Measurements from ENCODE around the gene PKD1L1.

Gene PKD1L1

DNA sequence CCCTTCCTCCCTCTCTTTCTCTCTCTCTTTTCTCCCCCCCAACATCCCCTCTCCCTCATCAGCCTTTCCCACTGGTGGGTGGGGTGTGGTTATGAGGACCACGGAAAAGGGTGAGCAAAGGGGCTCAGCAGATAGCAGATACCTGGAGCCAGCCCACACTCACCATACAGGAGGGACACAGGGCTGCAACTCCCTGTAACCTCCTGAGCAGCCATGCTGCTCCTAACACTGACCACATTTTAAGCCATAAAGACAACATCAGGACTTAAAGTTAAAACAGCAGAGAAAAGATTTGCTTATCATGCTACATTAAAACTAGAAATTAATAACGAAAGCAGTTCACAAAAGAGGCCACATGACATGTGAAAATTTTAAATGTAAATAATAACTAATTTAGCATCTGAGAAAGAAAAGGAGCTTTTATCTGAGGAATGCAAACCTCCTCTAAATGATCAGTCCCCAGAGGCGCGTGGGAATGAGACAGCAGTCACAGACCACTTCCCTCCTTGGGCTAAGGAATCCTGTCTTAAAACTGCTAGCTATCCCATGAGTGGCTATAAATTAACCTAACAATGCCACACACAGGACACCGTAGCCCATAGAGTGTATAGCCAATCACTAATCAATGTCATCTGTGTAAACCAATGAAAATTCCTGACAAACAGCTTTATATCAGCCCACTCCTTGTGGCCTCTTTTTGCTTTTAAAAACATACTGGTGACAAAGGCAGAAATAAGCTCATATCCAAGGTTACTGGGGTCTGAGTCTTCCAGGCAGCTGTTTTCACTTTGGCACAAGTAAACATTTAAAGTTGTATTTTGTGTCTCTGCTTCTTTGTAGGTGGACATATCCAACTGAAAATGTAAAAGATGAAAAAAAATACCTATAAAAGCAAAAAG lies 33.3 kb downstream of the PKD1L1 start:
- ChIA-PET POLR2A (no interaction called here), CTCF (interaction anchor here (1.1 to 2.1 kb wide), 3 partner anchors 20 to 23 kb away, joined by 3 to 9 read pairs (median 4); no protein-coding TSS in a partner anchor)
- H3K4me3 ChIP-seq (ENCODE audit: low read depth, low read length) = no peak overlapping the region
- H3K4me1 ChIP-seq (ENCODE audit: control insufficient read depth, insufficient read depth, low read length) = no peaks in the 10 kb centered on the region
- no peaks in the 10 kb centered on the region for H3K36me3 ChIP-seq (ENCODE audit: control insufficient read depth in 2 of 2, insufficient read depth in 1 of 2, low read length in 2 of 2)
- no peaks in the 10 kb centered on the region for H3K9me3 ChIP-seq (ENCODE audit: control insufficient read depth, insufficient read depth, low read depth, low read length)
- no peak overlapping the region for H3K27ac ChIP-seq (ENCODE audit: extremely low read depth, low read depth, low read length)
- TF ChIP-seq SCRT2 (tag by site-specific recombination; IDR thresholded peaks at IDR 0.05) (no peak), GLI2 (tag by site-specific recombination; IDR thresholded peaks at IDR 0.05; ENCODE audit: borderline replicate concordance, low read depth) (no peak), ZSCAN30 (tag by site-specific recombination; IDR thresholded peaks at IDR 0.05) (no peak), ZNF544 (tag by site-specific recombination; IDR thresholded peaks at IDR 0.05) (no peak), ZNF157 (tag by site-specific recombination; IDR thresholded peaks at IDR 0.05) (no peak), ZBTB48 (tag by site-specific recombination; IDR thresholded peaks at IDR 0.05) (no peak), ZNF248 (tag by site-specific recombination; IDR thresholded peaks at IDR 0.05) (no peak), ZNF624 (tag by site-specific recombination; IDR thresholded peaks at IDR 0.05) (no peak), ZNF560 (tag by site-specific recombination; IDR thresholded peaks at IDR 0.05; ENCODE audit: borderline replicate concordance) (no peak), MEIS1 (CRISPR knock-in tag; IDR thresholded peaks at IDR 0.05; ENCODE audit: borderline replicate concordance) (no peak), ZNF426 (tag by site-specific recombination; IDR thresholded peaks at IDR 0.05) (no peak), ZNF664 (tag by site-specific recombination; IDR thresholded peaks at IDR 0.05) (no peak), ZNF274 (IDR thresholded peaks at IDR 0.05; ENCODE audit: low read length) (no peak), ZNF274 (tag by site-specific recombination; IDR thresholded peaks at IDR 0.05; ENCODE audit: borderline replicate concordance) (no peak)
- TF ChIP-seq, protein P1, sequence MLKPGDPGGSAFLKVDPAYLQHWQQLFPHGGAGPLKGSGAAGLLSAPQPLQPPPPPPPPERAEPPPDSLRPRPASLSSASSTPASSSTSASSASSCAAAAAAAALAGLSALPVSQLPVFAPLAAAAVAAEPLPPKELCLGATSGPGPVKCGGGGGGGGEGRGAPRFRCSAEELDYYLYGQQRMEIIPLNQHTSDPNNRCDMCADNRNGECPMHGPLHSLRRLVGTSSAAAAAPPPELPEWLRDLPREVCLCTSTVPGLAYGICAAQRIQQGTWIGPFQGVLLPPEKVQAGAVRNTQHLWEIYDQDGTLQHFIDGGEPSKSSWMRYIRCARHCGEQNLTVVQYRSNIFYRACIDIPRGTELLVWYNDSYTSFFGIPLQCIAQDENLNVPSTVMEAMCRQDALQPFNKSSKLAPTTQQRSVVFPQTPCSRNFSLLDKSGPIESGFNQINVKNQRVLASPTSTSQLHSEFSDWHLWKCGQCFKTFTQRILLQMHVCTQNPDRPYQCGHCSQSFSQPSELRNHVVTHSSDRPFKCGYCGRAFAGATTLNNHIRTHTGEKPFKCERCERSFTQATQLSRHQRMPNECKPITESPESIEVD (tag by site-specific recombination; IDR thresholded peaks at IDR 0.05) = no peak
- TF ChIP-seq, protein P2, sequence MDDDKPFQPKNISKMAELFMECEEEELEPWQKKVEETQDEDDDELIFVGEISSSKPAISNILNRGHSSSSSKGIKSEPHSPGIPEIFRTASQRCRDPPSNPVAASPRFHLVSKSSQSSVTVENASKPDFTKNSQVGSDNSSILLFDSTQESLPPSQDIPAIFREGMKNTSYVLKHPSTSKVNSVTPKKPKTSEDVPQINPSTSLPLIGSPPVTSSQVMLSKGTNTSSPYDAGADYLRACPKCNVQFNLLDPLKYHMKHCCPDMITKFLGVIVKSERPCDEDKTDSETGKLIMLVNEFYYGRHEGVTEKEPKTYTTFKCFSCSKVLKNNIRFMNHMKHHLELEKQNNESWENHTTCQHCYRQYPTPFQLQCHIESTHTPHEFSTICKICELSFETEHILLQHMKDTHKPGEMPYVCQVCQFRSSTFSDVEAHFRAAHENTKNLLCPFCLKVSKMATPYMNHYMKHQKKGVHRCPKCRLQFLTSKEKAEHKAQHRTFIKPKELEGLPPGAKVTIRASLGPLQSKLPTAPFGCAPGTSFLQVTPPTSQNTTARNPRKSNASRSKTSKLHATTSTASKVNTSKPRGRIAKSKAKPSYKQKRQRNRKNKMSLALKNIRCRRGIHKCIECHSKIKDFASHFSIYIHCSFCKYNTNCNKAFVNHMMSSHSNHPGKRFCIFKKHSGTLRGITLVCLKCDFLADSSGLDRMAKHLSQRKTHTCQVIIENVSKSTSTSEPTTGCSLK (tag by site-specific recombination; IDR thresholded peaks at IDR 0.05) = no peak
- TF ChIP-seq, protein P3, sequence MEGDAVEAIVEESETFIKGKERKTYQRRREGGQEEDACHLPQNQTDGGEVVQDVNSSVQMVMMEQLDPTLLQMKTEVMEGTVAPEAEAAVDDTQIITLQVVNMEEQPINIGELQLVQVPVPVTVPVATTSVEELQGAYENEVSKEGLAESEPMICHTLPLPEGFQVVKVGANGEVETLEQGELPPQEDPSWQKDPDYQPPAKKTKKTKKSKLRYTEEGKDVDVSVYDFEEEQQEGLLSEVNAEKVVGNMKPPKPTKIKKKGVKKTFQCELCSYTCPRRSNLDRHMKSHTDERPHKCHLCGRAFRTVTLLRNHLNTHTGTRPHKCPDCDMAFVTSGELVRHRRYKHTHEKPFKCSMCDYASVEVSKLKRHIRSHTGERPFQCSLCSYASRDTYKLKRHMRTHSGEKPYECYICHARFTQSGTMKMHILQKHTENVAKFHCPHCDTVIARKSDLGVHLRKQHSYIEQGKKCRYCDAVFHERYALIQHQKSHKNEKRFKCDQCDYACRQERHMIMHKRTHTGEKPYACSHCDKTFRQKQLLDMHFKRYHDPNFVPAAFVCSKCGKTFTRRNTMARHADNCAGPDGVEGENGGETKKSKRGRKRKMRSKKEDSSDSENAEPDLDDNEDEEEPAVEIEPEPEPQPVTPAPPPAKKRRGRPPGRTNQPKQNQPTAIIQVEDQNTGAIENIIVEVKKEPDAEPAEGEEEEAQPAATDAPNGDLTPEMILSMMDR (tag by site-specific recombination; IDR thresholded peaks at IDR 0.05) = no peak

DNA sequence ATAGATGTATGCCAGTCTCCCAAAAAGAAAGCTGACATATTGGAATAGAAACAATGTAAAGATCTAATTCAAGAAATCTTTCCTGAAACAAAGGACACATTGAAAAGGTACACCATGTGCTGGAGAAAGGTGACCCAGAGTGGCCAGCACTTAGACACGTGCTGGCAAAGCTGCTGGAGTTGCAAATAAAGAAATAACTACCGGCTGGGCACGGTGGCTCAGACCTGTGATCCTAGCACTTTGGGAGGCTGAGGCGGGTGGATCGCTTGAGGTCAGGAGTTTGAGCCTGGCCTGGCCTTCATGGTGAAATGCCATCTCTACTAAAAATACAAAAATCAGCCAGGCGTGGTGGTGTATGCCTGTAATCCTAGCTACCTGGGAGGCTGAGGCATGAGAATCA lies 35.9 kb downstream of the PKD1L1 start:
- POLR2A ChIA-PET = no interaction called here
- no peaks in the 10 kb centered on the region for H3K9me3 ChIP-seq (ENCODE audit: control insufficient read depth, insufficient read depth, low read depth, low read length)
- CTCF ChIA-PET = interaction anchor here (0.6 kb wide), 1 partner anchor 31 kb away, joined by 3 read pairs; no protein-coding TSS in a partner anchor
- H3K4me3 ChIP-seq (ENCODE audit: low read depth, low read length) = no peak overlapping the region
- no peaks in the 10 kb centered on the region for H3K4me1 ChIP-seq (ENCODE audit: control insufficient read depth, insufficient read depth, low read length)
- H3K36me3 ChIP-seq (ENCODE audit: control insufficient read depth in 2 of 2, insufficient read depth in 1 of 2, low read length in 2 of 2) = no peaks in the 10 kb centered on the region
- H3K27ac ChIP-seq (ENCODE audit: extremely low read depth, low read depth, low read length) = no peak overlapping the region
- TF ChIP-seq ZFP3 (tag by site-specific recombination; IDR thresholded peaks at IDR 0.05; ENCODE audit: low read depth) (no peak), ZNF16 (tag by site-specific recombination; IDR thresholded peaks at IDR 0.05; ENCODE audit: low read depth) (no peak), ZNF335 (tag by site-specific recombination; conservative IDR thresholded peaks at IDR 0.05) (no peak), ZNF510 (tag by site-specific recombination; IDR thresholded peaks at IDR 0.05; ENCODE audit: insufficient replicate concordance) (no peak), ZNF423 (tag by site-specific recombination; IDR thresholded peaks at IDR 0.05) (no peak), FEZF1 (tag by site-specific recombination; IDR thresholded peaks at IDR 0.05) (no peak), MZF1 (tag by site-specific recombination; IDR thresholded peaks at IDR 0.05; ENCODE audit: borderline replicate concordance) (no peak), SP3 (tag by site-specific recombination; IDR thresholded peaks at IDR 0.05) (no peak), ZBTB21 (tag by site-specific recombination; IDR thresholded peaks at IDR 0.05) (no peak)
- TF ChIP-seq, protein P4, sequence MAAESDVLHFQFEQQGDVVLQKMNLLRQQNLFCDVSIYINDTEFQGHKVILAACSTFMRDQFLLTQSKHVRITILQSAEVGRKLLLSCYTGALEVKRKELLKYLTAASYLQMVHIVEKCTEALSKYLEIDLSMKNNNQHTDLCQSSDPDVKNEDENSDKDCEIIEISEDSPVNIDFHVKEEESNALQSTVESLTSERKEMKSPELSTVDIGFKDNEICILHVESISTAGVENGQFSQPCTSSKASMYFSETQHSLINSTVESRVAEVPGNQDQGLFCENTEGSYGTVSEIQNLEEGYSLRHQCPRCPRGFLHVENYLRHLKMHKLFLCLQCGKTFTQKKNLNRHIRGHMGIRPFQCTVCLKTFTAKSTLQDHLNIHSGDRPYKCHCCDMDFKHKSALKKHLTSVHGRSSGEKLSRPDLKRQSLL (tag by site-specific recombination; IDR thresholded peaks at IDR 0.05) = no peak
- TF ChIP-seq, protein P5, sequence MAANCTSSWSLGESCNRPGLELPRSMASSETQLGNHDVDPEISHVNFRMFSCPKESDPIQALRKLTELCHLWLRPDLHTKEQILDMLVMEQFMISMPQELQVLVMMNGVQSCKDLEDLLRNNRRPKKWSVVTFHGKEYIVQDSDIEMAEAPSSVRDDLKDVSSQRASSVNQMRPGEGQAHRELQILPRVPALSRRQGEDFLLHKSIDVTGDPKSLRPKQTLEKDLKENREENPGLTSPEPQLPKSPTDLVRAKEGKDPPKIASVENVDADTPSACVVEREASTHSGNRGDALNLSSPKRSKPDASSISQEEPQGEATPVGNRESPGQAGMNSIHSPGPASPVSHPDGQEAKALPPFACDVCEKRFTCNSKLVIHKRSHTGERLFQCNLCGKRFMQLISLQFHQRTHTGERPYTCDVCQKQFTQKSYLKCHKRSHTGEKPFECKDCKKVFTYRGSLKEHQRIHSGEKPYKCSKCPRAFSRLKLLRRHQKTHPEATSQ (tag by site-specific recombination; IDR thresholded peaks at IDR 0.05) = no peak

All from HEK293 (cell line).